ENCODE data around the gene TMEM126B. TPM values are rescaled to one million over a fixed set of nuclear protein-coding genes. Genes with fewer than 3 reads are reported as not detected.
"Not testable (repeated sequence)": the region's sequence is repeated elsewhere in the genome, so short reads cannot be mapped to it uniquely, and the experiment has no call there.

Gene TMEM126B
- total RNA-seq = 37.1 TPM

GRCh38 chr11:85627998-85628770 is at the start of gene TMEM126B:
TSS of gene TMEM126B (plus strand) at chr11:85628593. CDS start at chr11:85628608, 15 bp downstream.
- peak; percentile 97 for DNase-seq

GRCh38 chr11:85582111-85582510 is 46.3 kb upstream of the TMEM126B start:
- DNase-seq = no peak

GRCh38 chr11:85589373-85589772 is 39.0 kb upstream of the TMEM126B start:
- no peak for DNase-seq

GRCh38 chr11:85590848-85591483 is 37.4 kb upstream of the TMEM126B start:
- DNase-seq = peak; percentile 7

- DNase-seq = peak; percentile 44
Observed at GRCh38 chr11:85595285-85595884, 33.0 kb upstream of the TMEM126B start.

- DNase-seq = no peak
Observed at GRCh38 chr11:85596886-85597285, 31.5 kb upstream of the TMEM126B start.

DNA sequence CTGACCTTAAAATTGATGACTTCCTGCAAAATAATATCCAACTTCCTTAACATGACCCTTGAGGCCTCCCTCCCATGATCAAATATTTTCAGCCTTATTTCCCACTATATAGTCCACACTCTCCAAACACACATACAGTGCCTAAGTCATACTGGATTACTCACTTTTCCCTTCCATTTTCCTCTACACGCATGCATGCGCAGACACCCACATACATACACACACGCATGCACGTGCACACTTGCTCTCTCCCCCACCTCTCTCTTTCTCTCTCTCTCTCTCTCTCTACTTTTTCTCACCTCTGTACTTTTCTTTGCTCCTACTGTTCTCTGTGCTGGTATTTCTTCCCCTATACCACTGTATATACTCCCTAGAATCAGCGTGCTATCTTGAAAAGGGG is 29.3 kb upstream of the TMEM126B start:
- no peak for DNase-seq

- no peak for DNase-seq
Observed at GRCh38 chr11:85602526-85603213, 25.7 kb upstream of the TMEM126B start.

DNA sequence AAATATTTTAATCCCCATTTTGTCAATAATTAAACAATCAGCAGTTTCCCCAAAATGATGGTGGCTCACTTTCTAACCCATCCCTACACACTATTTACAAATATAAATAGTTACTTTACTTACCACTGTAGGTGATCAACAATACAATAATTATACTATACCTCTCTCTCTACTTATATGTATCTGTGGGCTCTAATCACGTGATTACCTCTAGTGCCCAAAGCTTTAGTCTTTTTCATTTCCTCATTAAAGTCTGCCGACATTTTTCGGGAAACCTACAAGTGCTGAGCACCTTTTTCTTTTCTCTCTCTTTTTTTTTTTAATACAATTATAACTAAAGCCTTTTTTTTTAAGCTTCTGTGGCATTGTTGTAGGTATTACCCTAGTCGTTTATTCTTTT is 25.2 kb upstream of the TMEM126B start:
- DNase-seq = no peak

DNA sequence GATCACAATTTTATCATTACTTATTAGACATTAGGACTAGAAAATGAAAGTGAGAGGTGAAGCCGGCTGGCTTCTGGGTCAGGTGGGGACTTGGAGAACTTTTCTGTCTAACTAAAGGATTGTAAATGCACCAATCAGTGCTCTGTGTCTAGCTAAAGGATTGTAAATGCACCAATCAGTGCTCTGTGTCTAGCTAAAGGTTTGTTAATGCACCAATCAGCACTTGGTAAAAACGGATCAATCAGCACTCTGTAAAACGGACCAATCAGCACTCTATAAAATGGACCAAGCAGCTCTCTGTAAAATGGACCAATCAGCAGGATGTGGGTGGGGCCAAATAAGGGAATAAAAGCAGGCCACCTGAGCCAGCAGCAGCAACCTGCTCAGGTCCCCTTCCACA is 22.2 kb upstream of the TMEM126B start:
- not testable (repeated sequence) for DNase-seq

GRCh38 chr11:85608621-85609020 is 19.8 kb upstream of the TMEM126B start:
- DNase-seq = not testable (repeated sequence)

GRCh38 chr11:85609286-85609685 is 19.1 kb upstream of the TMEM126B start:
- DNase-seq = not testable (repeated sequence)

DNA sequence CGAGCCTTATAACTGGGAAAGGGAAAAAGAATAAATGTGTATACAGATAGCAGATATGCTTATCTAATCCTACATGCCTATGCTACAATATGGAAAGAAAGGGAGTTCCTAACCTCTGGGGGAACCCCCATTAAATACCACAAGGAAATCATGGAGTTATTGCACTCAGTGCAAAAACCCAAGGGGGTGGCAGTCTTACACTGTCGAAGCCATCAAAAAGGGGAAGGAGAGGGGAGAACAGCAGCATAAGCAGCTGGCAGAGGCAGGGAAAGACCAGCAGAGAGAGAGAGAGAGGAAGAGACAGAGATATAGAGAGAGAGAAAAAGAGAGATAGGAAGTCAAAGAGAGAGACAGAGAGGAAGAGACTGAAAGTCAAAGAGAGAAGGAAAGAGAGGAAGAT is 16.8 kb upstream of the TMEM126B start:
- DNase-seq = not testable (repeated sequence)

DNA sequence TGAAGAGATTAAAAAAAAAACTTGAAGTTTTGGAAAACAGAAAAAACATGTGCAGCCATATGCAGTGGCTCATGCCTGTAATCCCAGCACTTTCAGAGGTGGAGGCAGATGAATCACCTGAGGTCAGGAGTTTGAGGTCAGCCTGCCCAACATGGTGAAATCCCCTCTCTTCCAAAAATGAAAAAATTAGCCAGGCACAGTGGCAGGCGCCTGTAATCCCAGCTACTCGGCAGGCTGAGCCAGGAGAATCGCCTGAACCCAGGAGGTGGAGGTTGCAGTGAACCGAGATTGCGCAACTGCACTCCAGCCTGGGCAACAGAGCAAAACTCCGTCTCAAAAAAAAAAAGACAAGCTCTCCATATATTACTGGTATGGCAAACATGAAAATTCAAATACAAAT is 8.9 kb upstream of the TMEM126B start:
- DNase-seq = no peak

- no peak for DNase-seq
Observed at GRCh38 chr11:85620256-85620655, 8.1 kb upstream of the TMEM126B start.

DNA sequence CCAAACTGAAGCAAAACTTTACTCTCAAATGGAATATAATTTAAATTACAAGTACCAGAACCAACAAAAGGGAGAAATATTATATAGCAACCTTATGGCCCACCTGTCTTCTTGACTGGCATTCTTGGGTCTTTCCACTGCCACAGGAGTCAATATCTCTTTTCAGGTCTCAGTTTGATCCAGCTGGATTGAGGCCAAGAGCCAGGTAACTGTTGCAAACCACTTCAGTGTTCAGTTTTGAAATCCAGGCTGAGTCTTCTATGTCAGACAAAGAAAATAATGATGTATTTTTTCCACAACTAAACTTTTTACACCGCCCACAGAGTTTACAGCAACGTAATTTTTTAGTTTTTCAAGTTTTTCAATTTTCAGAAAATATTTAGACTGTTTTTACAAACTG is 1.9 kb upstream of the TMEM126B start:
- no peak for DNase-seq

DNA sequence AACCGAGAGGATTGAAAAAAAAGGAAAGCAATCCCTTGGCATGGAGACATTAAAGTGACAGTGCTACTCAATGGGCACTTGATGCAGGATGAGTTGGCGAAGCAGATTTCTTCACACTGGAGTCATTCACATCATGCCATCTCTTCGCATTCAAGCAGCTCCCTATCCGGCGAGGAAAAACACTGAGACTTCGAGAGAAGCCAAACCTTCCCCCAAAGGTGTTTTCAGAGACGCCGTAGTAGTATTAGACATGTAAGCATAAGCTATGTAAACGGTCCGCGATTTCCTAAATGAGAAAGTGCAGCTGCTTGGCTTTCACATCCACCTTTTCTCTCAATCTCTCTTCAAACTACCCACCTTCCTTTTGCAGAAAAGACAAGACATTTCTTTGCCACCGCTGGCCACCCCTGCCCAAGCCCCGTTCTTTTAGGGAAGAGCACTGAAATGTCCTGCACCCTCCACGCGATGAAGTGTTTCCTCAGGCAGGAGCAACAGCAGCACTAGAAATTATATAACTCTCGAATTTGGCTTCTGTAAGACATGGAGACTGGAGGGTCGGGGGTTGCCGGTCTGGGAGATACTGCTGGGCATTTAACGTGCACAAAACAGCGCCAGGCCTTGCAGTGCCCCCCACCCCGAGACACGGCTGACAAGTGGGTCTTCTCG is 928 bp upstream of the TMEM126B start, which contains the start of gene DLG2:
DLG2 (minus strand) TSS at position 13 of the 666 bp plus-strand sequence.
- DNase-seq = peak; percentile 50

DNA sequence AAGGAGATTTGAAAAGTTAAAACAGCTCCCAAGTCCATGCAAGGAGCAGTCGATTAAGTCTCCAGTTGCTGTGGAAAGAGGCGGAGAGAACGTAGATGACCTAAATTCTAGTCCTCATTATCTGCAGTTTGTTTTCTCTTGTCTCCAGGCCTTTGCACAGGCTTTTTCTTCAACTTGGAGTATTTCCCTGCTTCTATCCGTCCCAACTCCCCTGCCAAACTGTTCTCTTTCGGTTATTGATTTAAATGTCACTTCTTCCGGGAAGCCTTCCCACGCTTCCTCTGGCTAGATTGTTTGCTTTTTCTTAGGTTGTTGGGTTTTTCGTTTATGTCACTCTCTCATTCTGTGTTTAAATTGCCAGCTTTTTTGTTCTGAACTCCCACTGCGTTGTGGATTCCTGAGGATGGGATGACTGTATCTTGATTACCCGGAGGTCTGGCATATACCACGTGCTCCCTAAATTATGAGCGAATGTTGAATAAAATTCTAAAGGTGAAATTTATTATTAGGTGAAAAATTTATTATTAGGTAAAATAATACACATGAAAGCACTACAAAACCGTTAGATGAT is 463 bp downstream of the TMEM126B start:
- DNase-seq = peak; percentile 51

DNA sequence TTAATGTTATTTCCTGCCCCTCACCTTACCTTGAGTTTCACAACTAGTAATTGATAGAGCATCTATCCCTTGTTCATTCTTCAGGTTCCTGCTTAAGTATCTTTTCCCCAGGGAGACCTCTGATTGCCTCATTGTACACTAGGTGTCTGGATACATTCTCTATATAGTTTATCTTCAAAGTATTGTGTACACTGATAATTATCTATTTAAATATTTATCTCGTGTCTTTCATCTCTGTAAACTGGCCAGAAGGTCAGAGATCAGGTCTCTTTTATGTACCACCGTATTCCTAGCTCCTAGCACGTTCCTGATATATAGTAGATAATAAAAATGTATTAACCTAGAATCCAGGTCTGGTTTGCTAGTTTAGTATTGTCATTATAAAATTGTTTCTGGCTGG is 6.4 kb downstream of the TMEM126B start:
- no peak for DNase-seq

GRCh38 chr11:85643191-85643614 is 14.8 kb downstream of the TMEM126B start:
- DNase-seq = no peak

DNA sequence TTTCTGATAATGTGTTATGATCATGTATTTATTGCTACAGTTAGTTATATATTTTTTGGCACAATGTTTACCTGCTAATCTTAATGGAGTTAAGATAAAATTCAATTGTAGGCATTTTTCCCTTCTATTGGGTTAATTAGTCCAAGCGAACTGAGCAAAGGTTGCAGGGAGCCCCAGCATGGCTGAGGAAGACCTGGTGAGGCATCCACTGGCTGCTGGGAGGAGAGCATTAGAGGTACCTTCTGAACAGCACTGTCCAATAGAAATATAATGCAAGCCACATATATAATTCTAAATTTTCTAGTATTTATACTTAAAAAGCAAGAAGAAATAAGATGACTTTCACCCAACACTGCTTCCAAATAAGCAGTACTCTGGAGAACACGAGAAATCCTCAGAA is 18.7 kb downstream of the TMEM126B start:
- no peak for DNase-seq
